ENCODE data around the gene THSD7B.

DNA sequence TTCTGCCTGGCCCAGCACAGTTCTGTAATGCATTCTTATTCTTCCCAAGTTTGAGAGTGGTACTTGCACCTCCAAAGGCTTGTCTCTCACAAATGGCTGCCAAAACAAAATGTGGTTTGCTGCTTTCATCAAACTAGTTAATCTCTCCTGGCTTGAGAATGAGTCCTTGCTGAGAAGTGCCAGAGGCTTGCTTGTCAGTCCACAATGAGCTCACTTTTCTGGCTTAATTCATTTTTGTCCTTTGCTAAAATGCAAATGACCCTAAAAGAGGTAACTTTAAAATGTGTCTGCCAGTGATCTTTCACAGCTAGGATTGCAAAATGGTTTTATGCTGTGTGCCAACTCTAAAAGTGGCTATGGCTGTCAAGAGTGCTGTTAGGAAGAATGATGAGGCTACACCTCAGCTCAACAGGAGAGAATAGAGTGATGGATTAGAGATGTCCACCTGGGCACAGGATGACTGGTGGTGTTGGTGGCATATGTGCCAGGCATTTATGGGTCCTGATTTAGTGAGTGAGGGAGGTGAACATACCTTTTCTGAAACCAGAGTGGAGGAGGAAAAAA, 907.7 kb downstream of the THSD7B start:
- TF ChIP-seq GATA3 (IDR thresholded peaks at IDR 0.05; ENCODE audit: low read depth, low read length), result no peak
- no peak for TF ChIP-seq GATA2 (IDR thresholded peaks at IDR 0.05; ENCODE audit: low read depth, low read length)
